DND-41 (cell line): ENCODE results near the gene DPP6.

ENCODE experiments used
- CTCF ChIP-seq: IDR thresholded peaks from 2 replicates; pipeline ENCODE4 v1.5.1; 2012; ENCODE audit warnings: borderline replicate concordance, low read length, moderate library complexity, mild to moderate bottlenecking; ENCODE audit not compliant: poor library complexity, severe bottlenecking; ENCODE audit errors: extremely low read depth
- EZH2 ChIP-seq: IDR thresholded peaks from 3 replicates; pipeline ENCODE4 v1.6.1; 2012; ENCODE audit warnings: borderline replicate concordance, low read depth, mild to moderate bottlenecking, moderate library complexity, low read length, inconsistent platforms; ENCODE audit not compliant: severe bottlenecking

- TF ChIP-seq CTCF (no peak), EZH2 (no peak)
Observed at GRCh38 chr7:154937837-154938236, 885.6 kb downstream of the DPP6 start.
